HG03097 (cell line): ENCODE results near the gene FBXW8.
"Not testable (repeated sequence)": the region's sequence is repeated elsewhere in the genome, so short reads cannot be mapped to it uniquely, and the experiment has no call there.

ENCODE experiments used
- ATAC-seq: cut with Tn5 transposase; IDR thresholded peaks from one replicate; pipeline ENCODE4 v1.9.1; 2021; ENCODE audit not compliant: unreplicated experiment, low FRiP score

FBXW8 gene

GRCh38 chr12:117047810-117048584, 137.2 kb downstream of the FBXW8 start:
- no peak for ATAC-seq

- no peak for ATAC-seq
These were observed 137.8 kb downstream of the FBXW8 start for GRCh38 chr12:117048585-117048904.

GRCh38 chr12:117049295-117049694, 138.5 kb downstream of the FBXW8 start:
- no peak for ATAC-seq

GRCh38 chr12:117050060-117050459, 139.3 kb downstream of the FBXW8 start:
- no peak for ATAC-seq

- no peak for ATAC-seq
These were observed 140.6 kb downstream of the FBXW8 start for GRCh38 chr12:117051380-117051779.

GRCh38 chr12:117052386-117053049, 141.8 kb downstream of the FBXW8 start:
- ATAC-seq: no peak

- no peak for ATAC-seq
These were observed 142.3 kb downstream of the FBXW8 start for GRCh38 chr12:117053050-117053400.

- ATAC-seq: no peak
These were observed 142.9 kb downstream of the FBXW8 start for GRCh38 chr12:117053597-117054201.

GRCh38 chr12:117054279-117054678, 143.5 kb downstream of the FBXW8 start:
- ATAC-seq: no peak

GRCh38 chr12:117057626-117058025, 146.9 kb downstream of the FBXW8 start:
- not testable (repeated sequence) for ATAC-seq

- ATAC-seq: no peak
These were observed 147.8 kb downstream of the FBXW8 start for GRCh38 chr12:117058442-117059072.

GRCh38 chr12:117059156-117059555, 148.4 kb downstream of the FBXW8 start:
- no peak for ATAC-seq

- ATAC-seq: no peak
These were observed 149.6 kb downstream of the FBXW8 start for GRCh38 chr12:117060246-117060928.

- no peak for ATAC-seq
These were observed 150.2 kb downstream of the FBXW8 start for GRCh38 chr12:117060929-117061305.

- ATAC-seq: no peak
These were observed 150.9 kb downstream of the FBXW8 start for GRCh38 chr12:117061555-117062079.

- peak; percentile 73 for ATAC-seq
These were observed 152.6 kb downstream of the FBXW8 start for GRCh38 chr12:117063162-117063911.

GRCh38 chr12:117064049-117064448, 153.3 kb downstream of the FBXW8 start:
- no peak for ATAC-seq

GRCh38 chr12:117064596-117064995, 153.8 kb downstream of the FBXW8 start:
- ATAC-seq: no peak

GRCh38 chr12:117067016-117067415, 156.3 kb downstream of the FBXW8 start:
- ATAC-seq: no peak

- no peak for ATAC-seq
These were observed 156.9 kb downstream of the FBXW8 start for GRCh38 chr12:117067638-117068037.
